Ramos (cell line): ENCODE data around the gene TRIOBP.
"Not testable (repeated sequence)": the region's sequence is repeated elsewhere in the genome, so short reads cannot be mapped to it uniquely, and the experiment has no call there.

Experiments used
- in situ Hi-C: fragments of 300-500 bp; cut with MboI; formaldehyde crosslinking; loops from one replicate; pipeline ENCODE4 v1.14.3; 2022; ENCODE audit warnings: low sequenced_read_pairs; ENCODE audit not compliant: unreplicated experiment

The TRIOBP gene, protein sequence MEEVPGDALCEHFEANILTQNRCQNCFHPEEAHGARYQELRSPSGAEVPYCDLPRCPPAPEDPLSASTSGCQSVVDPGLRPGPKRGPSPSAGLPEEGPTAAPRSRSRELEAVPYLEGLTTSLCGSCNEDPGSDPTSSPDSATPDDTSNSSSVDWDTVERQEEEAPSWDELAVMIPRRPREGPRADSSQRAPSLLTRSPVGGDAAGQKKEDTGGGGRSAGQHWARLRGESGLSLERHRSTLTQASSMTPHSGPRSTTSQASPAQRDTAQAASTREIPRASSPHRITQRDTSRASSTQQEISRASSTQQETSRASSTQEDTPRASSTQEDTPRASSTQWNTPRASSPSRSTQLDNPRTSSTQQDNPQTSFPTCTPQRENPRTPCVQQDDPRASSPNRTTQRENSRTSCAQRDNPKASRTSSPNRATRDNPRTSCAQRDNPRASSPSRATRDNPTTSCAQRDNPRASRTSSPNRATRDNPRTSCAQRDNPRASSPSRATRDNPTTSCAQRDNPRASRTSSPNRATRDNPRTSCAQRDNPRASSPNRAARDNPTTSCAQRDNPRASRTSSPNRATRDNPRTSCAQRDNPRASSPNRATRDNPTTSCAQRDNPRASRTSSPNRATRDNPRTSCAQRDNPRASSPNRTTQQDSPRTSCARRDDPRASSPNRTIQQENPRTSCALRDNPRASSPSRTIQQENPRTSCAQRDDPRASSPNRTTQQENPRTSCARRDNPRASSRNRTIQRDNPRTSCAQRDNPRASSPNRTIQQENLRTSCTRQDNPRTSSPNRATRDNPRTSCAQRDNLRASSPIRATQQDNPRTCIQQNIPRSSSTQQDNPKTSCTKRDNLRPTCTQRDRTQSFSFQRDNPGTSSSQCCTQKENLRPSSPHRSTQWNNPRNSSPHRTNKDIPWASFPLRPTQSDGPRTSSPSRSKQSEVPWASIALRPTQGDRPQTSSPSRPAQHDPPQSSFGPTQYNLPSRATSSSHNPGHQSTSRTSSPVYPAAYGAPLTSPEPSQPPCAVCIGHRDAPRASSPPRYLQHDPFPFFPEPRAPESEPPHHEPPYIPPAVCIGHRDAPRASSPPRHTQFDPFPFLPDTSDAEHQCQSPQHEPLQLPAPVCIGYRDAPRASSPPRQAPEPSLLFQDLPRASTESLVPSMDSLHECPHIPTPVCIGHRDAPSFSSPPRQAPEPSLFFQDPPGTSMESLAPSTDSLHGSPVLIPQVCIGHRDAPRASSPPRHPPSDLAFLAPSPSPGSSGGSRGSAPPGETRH (N-terminal part only)

DNA sequence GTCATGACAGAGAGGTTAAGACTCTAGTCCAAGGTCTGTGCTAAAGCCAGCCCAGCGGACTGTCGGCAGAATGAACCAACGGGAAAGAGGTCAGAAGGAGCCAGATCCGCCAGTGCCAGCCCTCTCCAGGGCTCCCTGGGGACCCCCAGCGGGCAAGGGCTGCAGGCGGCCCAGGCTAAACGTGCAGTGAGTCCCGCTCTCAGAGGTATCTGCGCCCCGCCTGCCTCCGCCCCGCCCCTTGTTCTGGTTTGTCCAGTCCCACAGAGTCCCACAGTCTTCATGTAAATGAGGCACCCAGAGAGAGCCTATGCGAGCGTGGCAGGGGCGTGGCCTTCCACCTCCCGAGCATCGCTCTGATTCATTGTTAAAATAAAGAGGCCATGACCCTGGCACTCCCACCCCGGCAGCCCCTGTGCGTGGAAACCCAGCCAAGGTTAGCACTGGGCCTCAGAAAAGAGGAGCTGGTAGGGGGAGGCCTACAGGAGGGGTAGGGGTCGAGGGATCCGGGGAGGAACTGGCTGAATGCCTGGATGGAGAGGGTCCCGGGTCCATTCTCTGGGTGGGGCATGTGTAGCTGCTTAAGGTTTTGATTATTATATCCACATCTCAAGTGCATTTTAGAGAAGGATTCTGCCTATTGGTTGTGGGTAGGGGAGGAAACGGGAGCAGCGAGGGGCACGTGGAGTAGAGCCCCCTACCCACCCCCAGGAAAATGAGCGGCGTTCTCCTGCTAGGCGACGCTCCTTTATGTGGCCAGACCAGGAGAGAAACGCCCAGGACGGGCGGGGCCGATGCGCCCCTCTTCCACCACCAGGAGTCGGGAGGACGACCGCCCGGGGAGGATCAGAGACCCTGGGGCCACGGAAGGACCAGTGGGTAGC, at the start of gene TRIOBP:
TRIOBP (plus strand) TSS at position 392 of the 881 bp plus-strand sequence. CDS start 4,318 bp downstream, outside the sequence.
- in situ Hi-C loops = no loop called here

DNA sequence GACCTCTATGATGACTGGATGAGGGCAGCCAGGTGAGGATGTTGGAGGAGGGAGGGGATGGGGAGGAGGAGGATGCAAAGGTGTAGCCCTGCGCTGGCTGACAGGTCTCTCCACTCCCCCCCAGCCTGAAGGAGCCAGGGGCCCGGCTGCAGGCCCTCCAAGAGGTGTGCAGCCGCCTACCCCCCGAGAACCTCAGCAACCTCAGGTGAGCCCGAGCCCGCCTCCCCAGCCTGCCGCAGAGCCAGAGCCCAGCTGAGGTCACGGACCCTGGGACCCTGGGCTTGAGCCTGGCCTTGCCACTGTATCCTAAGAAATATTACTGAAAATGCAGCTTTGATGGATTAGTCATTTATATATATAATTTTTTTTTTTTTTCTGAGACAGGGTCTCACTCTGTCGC, 49.5 kb upstream of the TRIOBP start:
- in situ Hi-C loops = no loop called here

DNA sequence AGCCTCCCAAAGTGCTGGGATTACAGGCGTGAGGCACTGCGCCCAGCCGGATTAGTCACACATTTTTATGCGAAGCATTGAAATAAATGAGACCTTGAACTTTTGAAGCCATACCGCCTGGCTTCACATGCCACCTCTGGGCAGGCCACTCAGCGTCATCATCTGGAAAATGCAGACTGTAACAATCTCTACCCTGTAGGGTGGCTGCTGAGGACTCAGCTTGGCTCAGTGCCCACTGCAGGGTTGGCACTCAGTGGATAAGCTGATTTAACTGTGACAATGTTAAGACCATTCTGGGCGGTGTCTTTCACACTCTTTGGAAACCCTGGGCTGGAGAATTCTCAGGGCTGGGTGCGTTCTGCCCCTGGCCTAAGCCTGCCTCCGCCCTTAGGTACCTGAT, 48.9 kb upstream of the TRIOBP start:
- in situ Hi-C loops = no loop called here

DNA sequence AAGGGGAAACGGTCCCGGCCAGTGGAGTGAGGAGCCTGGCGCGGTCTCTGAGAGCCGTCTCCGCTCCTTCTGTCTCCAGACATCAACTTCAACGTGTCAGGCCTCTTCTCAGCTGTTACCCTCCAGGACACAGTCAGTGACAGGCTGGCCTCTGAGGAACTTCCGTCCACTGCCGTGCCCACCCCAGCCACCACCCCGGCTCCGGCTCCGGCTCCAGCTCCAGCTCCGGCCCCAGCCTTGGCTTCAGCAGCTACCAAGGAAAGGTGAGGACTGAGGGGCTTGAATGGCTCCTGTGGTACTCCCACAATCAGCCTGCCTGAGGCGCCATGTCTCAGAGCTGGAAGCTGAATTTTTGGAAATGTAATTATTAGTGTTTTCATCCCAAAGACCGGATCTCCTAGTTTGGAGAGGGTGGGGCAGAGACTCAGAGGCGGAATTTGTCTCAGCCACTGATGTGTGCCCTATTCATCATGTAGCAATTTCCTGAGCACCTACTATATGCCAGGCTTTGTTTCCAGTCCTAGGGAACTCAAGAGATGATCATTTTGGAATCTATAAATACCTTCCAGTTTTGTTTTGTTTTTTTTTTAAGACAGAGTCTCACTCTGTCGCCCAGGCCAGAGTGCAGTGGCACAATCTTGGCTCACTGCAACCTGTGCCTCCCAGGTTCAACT, 46.2 kb upstream of the TRIOBP start:
- in situ Hi-C loops = no loop called here

DNA sequence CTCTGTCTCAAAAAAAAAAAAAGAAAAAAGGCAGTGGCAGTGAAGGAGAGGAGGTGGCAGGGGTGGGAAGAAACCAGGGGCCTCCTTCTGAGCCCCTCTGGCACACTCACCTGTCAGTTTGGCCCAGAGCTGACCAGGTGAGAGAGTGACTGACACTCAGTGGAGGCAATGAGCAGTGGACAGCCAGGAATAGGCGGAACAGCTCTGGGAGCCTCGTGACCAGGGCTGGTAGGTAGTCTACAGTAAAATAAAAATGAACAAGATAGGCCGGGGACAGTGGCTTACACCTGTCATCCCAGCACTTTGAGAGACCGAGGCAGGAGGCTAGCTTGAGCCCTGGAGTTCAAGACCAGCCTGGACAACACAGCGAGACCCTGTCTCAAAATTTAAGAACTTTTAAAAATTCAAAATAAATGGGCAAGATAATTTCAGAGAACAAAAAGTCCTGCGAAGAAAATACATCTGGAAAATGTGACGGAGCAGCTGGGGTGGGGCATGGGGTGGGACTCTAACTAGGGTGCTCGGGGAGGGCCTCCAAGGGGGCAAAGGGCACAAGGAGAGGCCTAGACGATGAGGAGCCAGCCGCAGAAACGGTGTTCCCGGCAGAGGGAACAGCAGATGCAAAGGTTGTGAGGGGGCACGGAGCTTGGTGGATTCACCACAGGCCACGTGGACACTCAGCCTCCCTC, 42.1 kb upstream of the TRIOBP start:
- in situ Hi-C loops = no loop called here

DNA sequence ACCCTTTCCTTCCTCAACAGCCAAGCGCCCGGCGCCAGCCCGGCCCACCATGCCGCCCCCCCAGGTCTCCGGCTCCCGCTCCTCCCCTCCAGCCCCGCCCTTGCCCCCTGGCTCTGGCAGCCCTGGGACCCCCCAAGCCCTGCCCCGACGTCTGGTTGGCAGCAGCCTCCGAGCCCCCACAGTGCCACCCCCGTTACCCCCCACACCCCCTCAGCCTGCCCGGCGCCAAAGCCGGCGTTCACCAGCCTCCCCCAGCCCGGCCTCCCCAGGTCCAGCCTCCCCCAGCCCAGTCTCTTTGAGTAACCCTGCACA, 41.6 kb upstream of the TRIOBP start:
- in situ Hi-C loops = no loop called here

DNA sequence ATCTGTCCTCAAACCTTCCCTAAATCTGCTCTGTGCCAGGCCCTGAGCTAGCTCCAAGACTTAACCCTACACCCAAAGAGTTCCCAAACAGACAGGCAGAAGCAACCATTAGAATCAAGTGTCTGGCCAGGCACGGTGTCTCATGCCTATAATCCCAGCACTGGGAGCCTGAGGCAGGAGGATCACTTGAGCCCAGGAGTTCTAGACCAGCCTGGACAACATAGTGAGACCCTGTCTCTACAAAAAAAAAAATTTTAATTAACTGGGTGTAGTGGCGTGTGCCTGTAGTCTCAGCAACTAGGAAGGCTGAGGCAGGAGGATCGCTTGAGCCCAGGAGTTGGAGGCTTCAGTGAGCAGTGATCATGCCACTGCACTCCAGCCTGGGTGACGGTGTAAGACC, 40.3 kb upstream of the TRIOBP start:
- in situ Hi-C loops = not testable (repeated sequence)

DNA sequence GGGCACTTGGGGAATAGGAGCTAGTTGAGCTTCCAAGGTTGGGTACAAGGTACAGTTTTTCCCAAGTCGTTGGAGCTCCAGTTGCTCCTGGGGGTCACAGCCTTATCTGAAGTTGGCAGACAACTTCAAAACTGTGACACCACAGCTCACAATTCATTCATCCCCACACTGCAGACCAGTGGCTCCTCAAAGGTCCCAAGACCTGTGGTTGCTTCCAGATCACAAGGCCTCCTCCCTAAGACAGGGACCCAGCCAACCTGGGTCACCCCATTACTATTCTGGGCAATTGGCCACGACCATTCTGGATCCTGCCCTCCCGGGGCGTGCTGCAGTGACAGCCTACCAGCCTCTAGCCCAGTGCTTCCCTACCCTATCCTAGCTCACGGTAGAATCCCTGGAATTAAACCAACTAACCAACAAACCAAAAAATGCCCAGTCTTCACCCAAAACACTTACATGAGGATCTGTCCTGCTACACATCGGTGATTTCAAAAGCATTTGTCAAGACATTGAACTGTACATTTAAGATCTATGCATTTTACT, 39.2 kb upstream of the TRIOBP start:
- in situ Hi-C loops = no loop called here

DNA sequence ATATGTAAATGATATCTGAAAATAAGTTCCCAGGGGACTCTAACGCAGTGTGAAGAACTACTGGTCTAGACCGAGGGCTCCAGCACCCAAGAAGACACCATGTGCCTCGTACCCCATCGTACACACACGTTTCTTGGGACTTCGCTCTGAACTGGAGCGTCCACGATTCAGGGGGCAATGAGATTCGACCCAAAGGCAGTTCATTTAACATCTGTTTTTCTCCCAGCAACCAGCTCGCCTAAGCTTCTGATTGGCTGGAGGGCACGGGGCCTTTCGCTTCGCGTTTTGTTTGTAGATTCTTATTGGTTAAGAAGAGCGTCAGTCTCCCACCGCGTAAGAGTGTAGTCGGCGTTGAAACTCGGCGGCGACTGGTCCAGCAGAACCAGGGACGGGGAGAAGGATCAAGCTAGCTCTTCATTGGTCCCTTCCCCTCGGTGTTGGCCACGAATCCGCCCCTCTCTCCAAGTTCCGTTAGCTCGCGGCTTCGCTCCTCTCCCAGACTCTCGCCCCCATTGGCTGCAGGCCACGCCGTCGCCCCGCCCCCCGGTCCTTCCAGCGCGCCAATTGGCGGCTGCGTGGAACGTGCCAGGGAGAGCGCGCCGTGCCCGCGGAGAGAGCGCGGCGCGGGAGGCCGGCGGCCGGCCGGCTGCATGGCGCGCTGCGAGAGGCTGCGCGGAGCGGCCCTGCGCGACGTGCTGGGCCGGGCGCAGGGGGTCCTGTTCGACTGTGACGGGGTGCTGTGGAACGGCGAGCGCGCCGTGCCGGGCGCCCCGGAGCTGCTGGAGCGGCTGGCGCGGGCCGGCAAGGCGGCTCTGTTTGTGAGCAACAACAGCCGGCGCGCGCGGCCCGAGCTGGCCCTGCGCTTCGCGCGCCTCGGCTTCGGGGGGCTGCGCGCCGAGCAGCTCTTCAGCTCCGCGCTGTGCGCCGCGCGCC, 38.4 kb upstream of the TRIOBP start, which contains the start of gene PDXP:
PDXP (plus strand) TSS at position 591 of the 933 bp plus-strand sequence; CDS start at position 651, 60 bp downstream.
- in situ Hi-C loops = no loop called here

DNA sequence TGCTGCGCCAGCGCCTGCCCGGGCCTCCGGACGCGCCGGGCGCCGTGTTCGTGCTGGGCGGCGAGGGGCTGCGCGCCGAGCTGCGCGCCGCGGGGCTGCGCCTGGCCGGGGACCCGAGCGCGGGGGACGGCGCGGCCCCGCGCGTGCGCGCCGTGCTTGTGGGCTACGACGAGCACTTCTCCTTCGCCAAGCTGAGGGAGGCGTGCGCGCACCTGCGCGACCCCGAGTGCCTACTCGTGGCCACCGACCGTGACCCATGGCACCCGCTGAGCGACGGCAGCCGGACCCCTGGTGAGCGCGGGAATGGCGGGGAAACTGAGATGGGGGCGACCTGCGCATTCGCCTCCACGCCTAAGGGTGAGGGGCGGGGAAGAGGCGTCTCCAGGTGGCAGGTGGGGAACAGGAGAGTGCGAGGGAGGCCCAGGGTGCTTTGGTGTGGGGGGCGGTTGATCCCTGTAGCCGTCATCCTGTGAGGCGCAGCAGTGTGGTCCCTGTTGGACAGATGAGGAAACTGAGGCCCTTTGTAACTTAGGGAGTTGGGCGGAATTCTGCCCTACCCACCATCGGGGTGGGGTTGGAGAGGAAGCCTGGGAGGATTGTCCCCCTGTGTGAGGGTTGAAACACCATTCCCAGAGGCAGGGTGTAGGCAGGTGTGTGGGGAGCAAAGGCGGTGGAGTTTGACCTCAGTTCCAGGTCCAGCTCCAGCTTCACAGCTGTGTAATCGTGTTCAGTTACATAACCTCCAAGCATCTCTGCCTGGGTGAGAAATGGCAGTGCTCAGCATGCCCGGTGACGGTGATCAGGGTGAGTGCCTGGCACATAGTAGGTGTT, 37.6 kb upstream of the TRIOBP start:
- in situ Hi-C loops = no loop called here

DNA sequence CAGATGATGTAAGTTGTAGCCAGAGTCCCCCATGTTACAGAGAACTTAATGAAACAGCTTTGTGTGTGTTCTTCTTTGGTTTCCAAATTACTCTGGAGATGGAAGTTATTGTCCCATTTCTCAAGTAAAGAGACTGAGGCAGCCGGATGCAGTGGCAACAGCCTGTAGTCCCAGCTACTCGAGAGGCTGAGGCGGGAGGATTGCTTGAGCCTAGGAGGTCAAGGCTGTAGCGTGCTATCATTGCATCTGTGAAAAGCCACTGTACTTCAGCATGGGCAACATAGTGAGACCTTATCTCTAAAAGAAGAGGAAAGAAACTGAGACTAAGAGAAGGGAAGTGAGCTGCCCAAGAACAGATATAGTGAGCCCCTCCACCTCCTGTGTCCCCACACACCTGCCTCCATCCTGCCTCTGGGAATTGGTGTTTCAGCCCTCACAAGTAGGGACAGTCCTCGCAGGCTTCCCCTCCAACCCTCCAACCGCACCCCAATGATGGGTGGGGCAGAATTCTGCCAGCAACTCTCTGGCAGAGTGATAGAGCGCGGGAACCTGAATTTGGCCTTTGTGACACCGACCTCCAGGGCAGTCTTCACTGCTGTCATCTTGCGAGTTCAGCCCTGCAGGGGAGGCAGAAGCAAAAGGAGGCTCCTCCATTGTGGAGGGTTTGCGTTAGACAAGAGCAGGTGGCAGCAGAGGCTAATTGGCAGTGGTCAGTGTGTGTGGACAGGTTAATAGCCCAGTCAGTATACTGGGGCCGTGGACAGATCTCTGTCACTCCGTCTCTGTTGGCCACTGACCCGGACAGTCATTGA, 36.7 kb upstream of the TRIOBP start:
- in situ Hi-C loops = no loop called here

DNA sequence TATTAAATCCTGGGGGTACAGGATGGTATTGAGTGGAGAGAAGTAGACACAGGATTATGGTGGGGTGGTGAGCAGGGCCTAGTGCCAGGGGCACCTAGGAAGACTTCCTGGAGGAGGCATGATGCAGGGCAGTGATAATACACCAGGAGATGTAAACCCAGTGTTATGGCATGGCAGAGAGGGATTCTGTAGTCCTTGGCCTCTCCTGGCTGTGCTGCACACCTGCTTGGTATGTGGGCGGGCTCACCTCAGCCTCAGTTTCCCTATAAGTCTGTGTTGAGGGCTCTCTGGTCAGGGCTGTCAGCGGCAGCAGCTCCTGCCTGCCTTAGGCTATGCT, 36.2 kb upstream of the TRIOBP start:
- in situ Hi-C loops = no loop called here

DNA sequence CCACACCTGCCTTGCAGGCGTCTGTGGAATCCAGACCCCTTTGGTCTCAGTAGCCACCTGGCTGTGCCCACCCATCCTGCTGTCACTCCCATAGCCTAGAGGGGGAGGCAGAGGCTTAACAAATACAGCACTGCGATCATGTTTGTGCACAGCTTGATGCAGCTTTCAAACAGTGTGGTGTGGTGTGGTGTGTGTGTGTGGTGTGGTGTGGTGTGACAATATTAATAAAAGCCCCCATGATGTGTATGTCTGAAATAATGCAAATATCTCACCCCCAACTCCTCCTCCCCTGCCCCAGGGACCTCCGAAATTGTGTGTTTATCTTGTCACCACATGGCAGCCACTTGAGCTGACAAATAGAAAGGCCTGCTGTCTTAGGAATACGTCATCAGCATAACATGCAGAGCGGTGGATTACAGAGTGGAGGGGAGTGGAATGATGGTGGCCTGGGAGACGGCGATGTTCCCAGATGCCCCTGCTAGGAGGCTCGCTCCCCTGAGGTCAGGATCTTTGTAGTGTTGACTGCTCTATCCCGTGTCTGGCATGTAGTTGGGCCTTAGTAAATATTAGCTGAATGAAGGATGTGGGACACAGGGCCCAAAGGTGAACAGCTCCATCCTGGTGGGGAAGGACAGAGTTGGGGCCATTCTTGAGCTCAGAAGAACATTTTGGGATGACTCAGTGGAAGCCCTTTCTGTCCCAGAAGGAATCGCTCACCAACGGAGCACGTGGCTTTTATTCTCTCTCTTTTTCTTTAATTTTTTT, 35.5 kb upstream of the TRIOBP start:
- in situ Hi-C loops = no loop called here

DNA sequence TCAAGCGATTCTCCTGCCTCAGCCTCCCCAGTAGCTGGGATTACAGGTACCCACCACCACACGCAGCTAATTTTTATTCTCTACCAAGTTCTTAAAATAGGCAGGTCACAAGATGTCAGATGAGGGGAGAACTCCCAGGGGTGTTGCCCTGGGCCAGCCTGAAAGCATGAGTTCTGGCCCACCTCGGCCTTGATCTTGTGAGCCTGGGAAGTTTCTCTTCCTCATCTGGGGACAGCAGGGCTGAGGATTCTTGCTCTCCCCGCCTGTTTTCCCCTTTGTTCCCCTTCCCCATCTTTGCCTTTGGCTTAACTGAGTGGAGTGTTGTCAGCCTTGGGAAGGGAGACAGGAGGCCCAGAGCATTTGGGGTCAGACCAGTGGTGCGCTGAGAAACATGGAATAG, 34.8 kb upstream of the TRIOBP start:
- in situ Hi-C loops = no loop called here

DNA sequence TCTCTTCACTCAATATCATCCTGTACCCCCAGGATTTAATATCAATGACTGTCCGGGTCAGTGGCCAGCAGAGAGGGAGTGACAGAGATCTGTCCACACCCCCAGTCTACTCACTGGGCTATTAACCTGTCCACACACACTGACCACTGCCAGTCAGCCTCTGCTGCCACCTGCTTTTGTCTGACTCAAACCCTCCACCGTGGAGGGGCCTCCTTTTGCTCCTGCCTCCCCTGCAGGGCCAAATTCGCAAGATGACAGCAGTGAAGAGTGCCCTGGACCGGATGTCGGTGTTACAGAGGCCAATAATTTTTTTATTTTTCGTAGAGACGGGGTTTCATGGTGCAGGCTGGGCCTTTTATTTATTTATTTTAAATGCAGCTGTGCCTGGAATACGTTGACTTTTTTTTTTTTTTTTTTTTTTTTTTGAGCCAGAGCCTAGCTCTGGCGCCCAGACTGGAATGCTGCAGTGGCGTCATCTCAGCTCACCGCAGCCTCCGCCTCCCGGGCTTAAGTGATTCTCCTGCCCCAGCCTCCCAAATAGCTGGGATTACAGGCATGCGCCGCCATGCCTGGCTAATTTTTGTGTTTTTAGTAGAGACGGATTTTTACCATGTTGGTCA, 33.2 kb upstream of the TRIOBP start:
- in situ Hi-C loops = no loop called here
